Panc1 (cell line): Measurements from ENCODE around the gene YES1.
"Not testable (repeated sequence)": the region's sequence is repeated elsewhere in the genome, so short reads cannot be mapped to it uniquely, and the experiment has no call there.

ENCODE experiments used
- CTCF ChIP-seq: fragments of 450-650 bp; IDR thresholded peaks from 2 replicates; pipeline ENCODE4 v1.5.1; 2017; ENCODE audit warnings: mild to moderate bottlenecking
- POLR2AphosphoS5 ChIP-seq: IDR thresholded peaks from 2 replicates; pipeline ENCODE4 v1.6.1; 2012; ENCODE audit warnings: mild to moderate bottlenecking, low read depth, low read length, moderate library complexity
- TCF7L2 ChIP-seq: IDR thresholded peaks from 2 replicates; pipeline ENCODE4 v1.6.1; 2011; ENCODE audit warnings: mild to moderate bottlenecking, low read depth, low read length, inconsistent platforms

GRCh38 chr18:682416-682815, 129.6 kb downstream of the YES1 start:
- not testable (repeated sequence) for TF ChIP-seq CTCF, POLR2AphosphoS5, TCF7L2
